ENCODE data around the gene POLR2E. TPM values are rescaled to one million over a fixed set of nuclear protein-coding genes. Genes with fewer than 3 reads are reported as not detected.

The POLR2E gene
- total and polyA plus RNA-seq, 10 donors: 70.8 to 152 (median 120) TPM

GRCh38 chr19:1110809-1111640 is 15.8 kb upstream of the POLR2E start:
- peak overlapping the region in 4 of 8 donors; percentile 15 to 84 (median 50) for H3K27ac ChIP-seq
- TF ChIP-seq POLR2AphosphoS5 (IDR thresholded peaks at IDR 0.05): peak in 1 of 3 donors; percentile 55
- TF ChIP-seq, protein P1, sequence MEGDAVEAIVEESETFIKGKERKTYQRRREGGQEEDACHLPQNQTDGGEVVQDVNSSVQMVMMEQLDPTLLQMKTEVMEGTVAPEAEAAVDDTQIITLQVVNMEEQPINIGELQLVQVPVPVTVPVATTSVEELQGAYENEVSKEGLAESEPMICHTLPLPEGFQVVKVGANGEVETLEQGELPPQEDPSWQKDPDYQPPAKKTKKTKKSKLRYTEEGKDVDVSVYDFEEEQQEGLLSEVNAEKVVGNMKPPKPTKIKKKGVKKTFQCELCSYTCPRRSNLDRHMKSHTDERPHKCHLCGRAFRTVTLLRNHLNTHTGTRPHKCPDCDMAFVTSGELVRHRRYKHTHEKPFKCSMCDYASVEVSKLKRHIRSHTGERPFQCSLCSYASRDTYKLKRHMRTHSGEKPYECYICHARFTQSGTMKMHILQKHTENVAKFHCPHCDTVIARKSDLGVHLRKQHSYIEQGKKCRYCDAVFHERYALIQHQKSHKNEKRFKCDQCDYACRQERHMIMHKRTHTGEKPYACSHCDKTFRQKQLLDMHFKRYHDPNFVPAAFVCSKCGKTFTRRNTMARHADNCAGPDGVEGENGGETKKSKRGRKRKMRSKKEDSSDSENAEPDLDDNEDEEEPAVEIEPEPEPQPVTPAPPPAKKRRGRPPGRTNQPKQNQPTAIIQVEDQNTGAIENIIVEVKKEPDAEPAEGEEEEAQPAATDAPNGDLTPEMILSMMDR (IDR thresholded peaks at IDR 0.05 in 8 of 11, conservative IDR thresholded peaks at IDR 0.05 in 3 of 11): no peak
- intact Hi-C loops (cut with DNase I; ENCODE audit: low total_unique reads): loop anchor here (5.0 kb wide), 1 partner anchor 81 kb away; no protein-coding TSS in a partner anchor

DNA sequence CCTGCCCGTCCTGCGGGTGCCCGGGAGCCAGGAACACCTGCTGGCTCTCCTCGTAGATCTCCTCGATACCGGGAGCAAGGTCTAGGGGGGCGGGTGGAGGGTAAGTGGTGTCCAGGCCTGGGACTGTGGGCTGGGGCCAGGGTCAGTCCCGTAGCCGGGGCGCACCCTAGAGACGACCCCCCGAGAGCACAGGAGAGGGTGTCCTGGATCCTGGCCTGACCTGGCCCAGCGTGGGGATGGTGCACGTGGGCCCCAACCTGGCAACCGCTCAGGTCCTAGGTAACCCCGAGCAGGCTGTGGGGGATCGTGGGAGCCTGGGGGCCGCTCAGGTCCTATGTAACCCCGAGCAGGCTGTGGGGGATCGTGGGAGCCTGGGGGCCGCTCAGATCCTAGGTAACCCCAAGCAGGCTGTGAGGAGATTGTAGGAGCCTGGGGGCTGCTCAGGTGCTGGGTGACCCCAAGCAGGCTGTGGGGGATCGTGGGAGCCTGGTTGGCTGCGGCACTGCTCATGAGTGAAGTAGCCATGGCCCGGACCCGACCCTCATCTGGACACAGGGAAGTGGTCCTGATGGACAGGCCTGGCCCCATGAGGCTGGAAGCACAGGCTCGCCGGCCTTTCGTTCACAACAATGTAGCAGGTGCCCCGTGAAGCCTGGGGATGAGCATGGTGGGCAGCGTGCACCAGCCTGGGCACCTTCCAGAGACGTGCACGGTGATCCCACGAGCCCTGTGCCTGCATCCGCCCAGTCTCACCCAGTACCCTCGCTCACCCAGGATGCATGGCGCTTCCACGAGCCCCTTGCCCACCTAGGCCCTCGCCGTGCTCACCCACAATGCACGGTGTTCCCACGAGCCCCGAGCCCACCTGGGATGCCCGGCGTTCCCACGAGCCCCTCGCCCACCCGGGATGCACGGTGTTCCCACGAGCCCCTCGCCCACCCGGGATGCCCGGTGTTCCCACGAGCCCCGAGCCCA is 14.8 kb upstream of the POLR2E start:
- peak; percentile 77 for DNase-seq
- H3K4me1 ChIP-seq: peaks cover 17 to 70% (median 52%) of the 10 kb centered on the region in 6 donors
- TF ChIP-seq POLR2AphosphoS5 (IDR thresholded peaks at IDR 0.05): peak; percentile 4 to 62 (median 23)
- no peak for TF ChIP-seq POLR2A (IDR thresholded peaks at IDR 0.05)
- TF ChIP-seq, protein P1 (IDR thresholded peaks at IDR 0.05 in 8 of 11, conservative IDR thresholded peaks at IDR 0.05 in 3 of 11): no peak
- no peaks in the 10 kb centered on the region for H3K27me3 ChIP-seq (replicated peaks in 1 of 7)
- H3K36me3 ChIP-seq: peaks cover 3 to 97% (median 85%) of the 10 kb centered on the region in 6 donors
- H3K27ac ChIP-seq: no peak overlapping the region
- H3K9me3 ChIP-seq: no peaks in the 10 kb centered on the region
- intact Hi-C loops (cut with DNase I; ENCODE audit: low total_unique reads): loop anchor here (5.0 kb wide), 1 partner anchor 82 kb away; no protein-coding TSS in a partner anchor
- H3K4me3 ChIP-seq: no peak overlapping the region
- WGBS, 5 donors: 90 to 96% (median 94%) methylated on average over 39 to 54 of the region's 54 CpGs

More at GRCh38 chr19:1110809-1111640, 15.8 kb upstream of the POLR2E start:
- peaks cover 12 to 69% (median 42%) of the 10 kb centered on the region in 6 donors for H3K4me1 ChIP-seq
- 81 to 89% (median 88%) methylated on average over 13 to 18 of the region's 18 CpGs for WGBS, 5 donors
- no peaks in the 10 kb centered on the region for H3K27me3 ChIP-seq (replicated peaks in 1 of 7)
- peaks cover 5 to 100% (median 94%) of the 10 kb centered on the region in 6 donors for H3K36me3 ChIP-seq
- H3K9me3 ChIP-seq: no peaks in the 10 kb centered on the region
- no peak overlapping the region for H3K4me3 ChIP-seq
- peak; percentile 73 for DNase-seq

DNA sequence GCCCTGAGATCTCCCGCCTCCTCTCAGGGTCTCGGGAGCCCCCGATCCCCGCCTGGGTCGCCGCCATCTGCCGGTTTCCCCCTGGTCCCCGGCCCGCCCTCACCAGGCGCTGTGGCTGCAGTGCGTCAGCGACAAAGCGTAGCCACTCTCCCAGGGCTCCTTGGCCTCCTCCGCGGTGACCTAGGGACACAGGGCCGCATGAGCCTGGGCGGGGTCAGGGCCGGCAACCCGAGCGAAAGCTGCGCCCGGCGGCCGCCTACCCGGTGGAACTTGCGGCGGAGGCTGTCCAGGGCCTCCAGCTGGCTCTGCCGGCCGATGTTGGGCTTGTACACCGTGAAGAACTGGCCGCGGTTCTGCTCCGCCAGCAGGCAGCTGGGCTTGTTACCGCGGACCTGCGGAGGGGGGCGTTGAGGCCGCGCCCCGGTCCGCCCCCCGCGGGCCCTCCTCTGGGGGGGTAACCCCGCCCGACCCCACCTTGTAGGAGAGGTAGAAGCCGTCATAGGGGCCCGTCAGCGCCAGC is 13.9 kb upstream of the POLR2E start:
- DNase-seq: peak; percentile 79
- no peak overlapping the region for H3K4me3 ChIP-seq
- intact Hi-C loops (cut with DNase I; ENCODE audit: low total_unique reads): no loop called here
- H3K4me1 ChIP-seq: peaks cover 17 to 64% (median 50%) of the 10 kb centered on the region in 6 donors
- H3K27me3 ChIP-seq (replicated peaks in 1 of 7): no peaks in the 10 kb centered on the region
- TF ChIP-seq, protein P1 (IDR thresholded peaks at IDR 0.05 in 8 of 11, conservative IDR thresholded peaks at IDR 0.05 in 3 of 11): no peak
- TF ChIP-seq POLR2A (IDR thresholded peaks at IDR 0.05): no peak
- peak; percentile 42 to 84 (median 61) for TF ChIP-seq POLR2AphosphoS5 (IDR thresholded peaks at IDR 0.05)
- no peak overlapping the region for H3K27ac ChIP-seq
- WGBS, 5 donors: 83 to 94% (median 91%) methylated on average over 35 to 48 of the region's 48 CpGs
- H3K36me3 ChIP-seq: peaks cover 3 to 88% (median 76%) of the 10 kb centered on the region in 6 donors
- no peaks in the 10 kb centered on the region for H3K9me3 ChIP-seq
